HepG2 (cell line): ENCODE measurements around the gene SLC39A8. TPM values are rescaled to one million over a fixed set of nuclear protein-coding genes. Genes with fewer than 3 reads are reported as not detected.

Source experiments
- CSRNP1 ChIP-seq: sonication (generic); formaldehyde crosslinking; IDR thresholded peaks from 2 replicates; pipeline ENCODE4 v1.8.1; 2023; ENCODE audit warnings: mild to moderate bottlenecking, missing genetic modification reagents
- EZH2 ChIP-seq: conservative IDR thresholded peaks from 2 replicates; pipeline ENCODE4 v1.6.1; 2012; ENCODE audit warnings: mild to moderate bottlenecking, low read depth, low read length, moderate library complexity
- FOSL1 ChIP-seq: sonication (generic); formaldehyde crosslinking; IDR thresholded peaks from 2 replicates; pipeline ENCODE4 v1.9.0; 2021; ENCODE audit warnings: missing genetic modification reagents, borderline replicate concordance
- HIC2 ChIP-seq: sonication (generic); formaldehyde crosslinking; IDR thresholded peaks from 2 replicates; pipeline ENCODE4 v1.9.0; 2022; ENCODE audit warnings: low read depth, missing genetic modification reagents
- MED13 ChIP-seq: sonication (generic); formaldehyde crosslinking; IDR thresholded peaks from 2 replicates; pipeline ENCODE4 v1.5.0; 2020; ENCODE audit warnings: missing genetic modification reagents
- NBN ChIP-seq: fragments of 450-650 bp; conservative IDR thresholded peaks from 2 replicates; pipeline ENCODE4 v1.6.1; 2017
- NCOA5 ChIP-seq: sonication (generic); formaldehyde crosslinking; IDR thresholded peaks from 2 replicates; pipeline ENCODE4 v1.4.0; 2020; ENCODE audit warnings: missing genetic modification reagents
- SATB2 ChIP-seq: sonication (generic); formaldehyde crosslinking; IDR thresholded peaks from 2 replicates; pipeline ENCODE4 v1.5.0; 2020; ENCODE audit warnings: missing genetic modification reagents
- ZMAT5 ChIP-seq: sonication (generic); formaldehyde crosslinking; IDR thresholded peaks from 2 replicates; pipeline ENCODE4 v1.5.0; 2020; ENCODE audit warnings: mild to moderate bottlenecking, low read depth, missing genetic modification reagents, borderline replicate concordance
- ZNF12 ChIP-seq: sonication (generic); formaldehyde crosslinking; IDR thresholded peaks from 2 replicates; pipeline ENCODE4 v1.5.0; 2020; ENCODE audit warnings: missing genetic modification reagents
- ZNF232 ChIP-seq: sonication (generic); formaldehyde crosslinking; IDR thresholded peaks from 2 replicates; pipeline ENCODE4 v1.4.0; 2020; ENCODE audit warnings: missing genetic modification reagents, borderline replicate concordance
- ZNF263 ChIP-seq: sonication (generic); formaldehyde crosslinking; IDR thresholded peaks from 2 replicates; pipeline ENCODE4 v1.4.0; 2020; ENCODE audit warnings: missing genetic modification reagents
- ZNF383 ChIP-seq: sonication (generic); formaldehyde crosslinking; IDR thresholded peaks from 2 replicates; pipeline ENCODE4 v1.4.0; 2020; ENCODE audit warnings: missing genetic modification reagents, mild to moderate bottlenecking, borderline replicate concordance
- ZNF503 ChIP-seq: sonication (generic); formaldehyde crosslinking; IDR thresholded peaks from 2 replicates; pipeline ENCODE4 v1.4.0; 2020; ENCODE audit warnings: missing genetic modification reagents
- ZNF557 ChIP-seq: sonication (generic); formaldehyde crosslinking; IDR thresholded peaks from 2 replicates; pipeline ENCODE4 v1.4.0; 2020; ENCODE audit warnings: missing genetic modification reagents
- ZNF558 ChIP-seq: sonication (generic); formaldehyde crosslinking; IDR thresholded peaks from 2 replicates; pipeline ENCODE4 v1.9.0; 2022; ENCODE audit warnings: mild to moderate bottlenecking, missing genetic modification reagents, borderline replicate concordance
- ZNF790 ChIP-seq: sonication (generic); formaldehyde crosslinking; IDR thresholded peaks from 2 replicates; pipeline ENCODE4 v1.8.0; 2022; ENCODE audit warnings: missing genetic modification reagents, mild to moderate bottlenecking, borderline replicate concordance
- ZNF839 ChIP-seq: sonication (generic); formaldehyde crosslinking; IDR thresholded peaks from 2 replicates; pipeline ENCODE4 v1.4.0; 2020; ENCODE audit warnings: missing genetic modification reagents, mild to moderate bottlenecking, borderline replicate concordance
- ZSCAN30 ChIP-seq: sonication (generic); formaldehyde crosslinking; IDR thresholded peaks from 2 replicates; pipeline ENCODE4 v1.5.0; 2020; ENCODE audit warnings: mild to moderate bottlenecking, missing genetic modification reagents
- polyA plus RNA-seq, 8 experiments: library from polyadenylated mRNA; depleted of rRNA in 3 of 8; stranded (reverse) in 7 of 8; unstranded in 1 of 8; fragments of >200 nt; fragmentation: Illumina TruSeq in 4 of 8; extraction: Trizol in 4 of 8; gene quantifications; 2 replicates each; pipeline versions ENCODE4 v1.2.1 to v1.2.3, GENCODE V29; 2011 to 2016; ENCODE audit warnings: low read depth in 4 of 8, missing spikeins in 1 of 8, mixed read lengths in 1 of 8; ENCODE audit not compliant: insufficient read depth in 1 of 8
- total RNA-seq, 5 experiments: library from RNA; depleted of rRNA; stranded (reverse); fragments of >200 nt; fragmentation: Illumina TruSeq; extraction: Trizol; gene quantifications; 2 replicates each; pipeline ENCODE4 v1.2.3, GENCODE V29; 2016; ENCODE audit warnings: low read depth in 1 of 5
- TF ChIP-seq, protein P1 (sequence below): IDR thresholded peaks from 2 replicates; pipeline ENCODE4 v1.6.1; 2016
- TF ChIP-seq, protein P2 (sequence below): IDR thresholded peaks from 2 replicates; pipeline ENCODE4 v1.4.0; 2020; ENCODE audit warnings: mild to moderate bottlenecking, missing genetic modification reagents

Gene SLC39A8
- total and polyA plus RNA-seq, 2 of the 13 experiments (the other 11 are each of a cell fraction or from before 2014, with no cell fraction given) = 0.22 to 0.38 TPM

DNA sequence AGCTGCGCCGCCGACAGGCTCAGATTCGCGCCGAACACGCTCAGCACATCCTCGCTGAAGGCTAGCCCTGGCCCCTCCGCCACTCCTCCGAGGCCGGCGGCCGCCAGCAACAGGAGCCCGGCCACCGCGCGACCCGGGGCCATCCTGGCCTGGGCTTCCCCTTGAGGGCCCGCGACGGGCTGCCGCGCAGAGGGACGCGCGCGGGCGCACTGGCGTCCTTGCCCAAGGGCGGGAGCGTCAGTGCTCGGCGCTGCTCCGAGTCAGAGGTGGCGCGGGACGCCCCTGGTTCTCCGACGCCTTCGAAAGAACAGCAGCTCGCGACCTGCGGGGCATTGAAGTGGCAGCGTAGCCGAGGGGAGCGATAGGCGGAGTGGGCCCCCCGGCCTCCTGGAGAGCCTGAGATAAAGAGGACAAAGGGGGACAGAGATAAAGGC, 745 bp downstream of the SLC39A8 start (continued):
- TF ChIP-seq ZNF232 (CRISPR knock-in tag) = no peak
- TF ChIP-seq ZSCAN30 (CRISPR knock-in tag) = no peak
- no peak for TF ChIP-seq EZH2
- TF ChIP-seq ZNF839 = no peak
- no peak for TF ChIP-seq SATB2 (CRISPR knock-in tag)
- TF ChIP-seq ZMAT5 = no peak
- TF ChIP-seq, protein P1, sequence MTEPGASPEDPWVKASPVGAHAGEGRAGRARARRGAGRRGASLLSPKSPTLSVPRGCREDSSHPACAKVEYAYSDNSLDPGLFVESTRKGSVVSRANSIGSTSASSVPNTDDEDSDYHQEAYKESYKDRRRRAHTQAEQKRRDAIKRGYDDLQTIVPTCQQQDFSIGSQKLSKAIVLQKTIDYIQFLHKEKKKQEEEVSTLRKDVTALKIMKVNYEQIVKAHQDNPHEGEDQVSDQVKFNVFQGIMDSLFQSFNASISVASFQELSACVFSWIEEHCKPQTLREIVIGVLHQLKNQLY = no peak
- 0 out of 2 replicates have a peak, but pooled peaks have one; percentile 33 for TF ChIP-seq ZNF503 (CRISPR knock-in tag)
- TF ChIP-seq ZNF383 = no peak
- TF ChIP-seq ZNF12 (CRISPR knock-in tag) = no peak
- 0 out of 2 replicates have a peak, but pooled peaks have one; percentile 27 for TF ChIP-seq ZNF263
- no peak for TF ChIP-seq ZNF558 (CRISPR knock-in tag)
- 0 out of 2 replicates have a peak, but pooled peaks have one; percentile 24 for TF ChIP-seq ZNF557 (CRISPR knock-in tag)
- TF ChIP-seq HIC2 = no peak
- TF ChIP-seq FOSL1 (CRISPR knock-in tag) = no peak
- TF ChIP-seq, protein P2, sequence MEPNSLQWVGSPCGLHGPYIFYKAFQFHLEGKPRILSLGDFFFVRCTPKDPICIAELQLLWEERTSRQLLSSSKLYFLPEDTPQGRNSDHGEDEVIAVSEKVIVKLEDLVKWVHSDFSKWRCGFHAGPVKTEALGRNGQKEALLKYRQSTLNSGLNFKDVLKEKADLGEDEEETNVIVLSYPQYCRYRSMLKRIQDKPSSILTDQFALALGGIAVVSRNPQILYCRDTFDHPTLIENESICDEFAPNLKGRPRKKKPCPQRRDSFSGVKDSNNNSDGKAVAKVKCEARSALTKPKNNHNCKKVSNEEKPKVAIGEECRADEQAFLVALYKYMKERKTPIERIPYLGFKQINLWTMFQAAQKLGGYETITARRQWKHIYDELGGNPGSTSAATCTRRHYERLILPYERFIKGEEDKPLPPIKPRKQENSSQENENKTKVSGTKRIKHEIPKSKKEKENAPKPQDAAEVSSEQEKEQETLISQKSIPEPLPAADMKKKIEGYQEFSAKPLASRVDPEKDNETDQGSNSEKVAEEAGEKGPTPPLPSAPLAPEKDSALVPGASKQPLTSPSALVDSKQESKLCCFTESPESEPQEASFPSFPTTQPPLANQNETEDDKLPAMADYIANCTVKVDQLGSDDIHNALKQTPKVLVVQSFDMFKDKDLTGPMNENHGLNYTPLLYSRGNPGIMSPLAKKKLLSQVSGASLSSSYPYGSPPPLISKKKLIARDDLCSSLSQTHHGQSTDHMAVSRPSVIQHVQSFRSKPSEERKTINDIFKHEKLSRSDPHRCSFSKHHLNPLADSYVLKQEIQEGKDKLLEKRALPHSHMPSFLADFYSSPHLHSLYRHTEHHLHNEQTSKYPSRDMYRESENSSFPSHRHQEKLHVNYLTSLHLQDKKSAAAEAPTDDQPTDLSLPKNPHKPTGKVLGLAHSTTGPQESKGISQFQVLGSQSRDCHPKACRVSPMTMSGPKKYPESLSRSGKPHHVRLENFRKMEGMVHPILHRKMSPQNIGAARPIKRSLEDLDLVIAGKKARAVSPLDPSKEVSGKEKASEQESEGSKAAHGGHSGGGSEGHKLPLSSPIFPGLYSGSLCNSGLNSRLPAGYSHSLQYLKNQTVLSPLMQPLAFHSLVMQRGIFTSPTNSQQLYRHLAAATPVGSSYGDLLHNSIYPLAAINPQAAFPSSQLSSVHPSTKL (CRISPR knock-in tag) = no peak
- TF ChIP-seq NBN = no peak
- TF ChIP-seq MED13 (CRISPR knock-in tag) = no peak
- no peak for TF ChIP-seq CSRNP1 (CRISPR knock-in tag)
- TF ChIP-seq NCOA5 (CRISPR knock-in tag) = no peak
- no peak; the same call in 1 of the 2 replicates for TF ChIP-seq ZNF790 (CRISPR knock-in tag)
